Measurements from ENCODE around the gene SNX27.
"Not testable (repeated sequence)": the region's sequence is repeated elsewhere in the genome, so short reads cannot be mapped to it uniquely, and the experiment has no call there.

Gene SNX27

DNA sequence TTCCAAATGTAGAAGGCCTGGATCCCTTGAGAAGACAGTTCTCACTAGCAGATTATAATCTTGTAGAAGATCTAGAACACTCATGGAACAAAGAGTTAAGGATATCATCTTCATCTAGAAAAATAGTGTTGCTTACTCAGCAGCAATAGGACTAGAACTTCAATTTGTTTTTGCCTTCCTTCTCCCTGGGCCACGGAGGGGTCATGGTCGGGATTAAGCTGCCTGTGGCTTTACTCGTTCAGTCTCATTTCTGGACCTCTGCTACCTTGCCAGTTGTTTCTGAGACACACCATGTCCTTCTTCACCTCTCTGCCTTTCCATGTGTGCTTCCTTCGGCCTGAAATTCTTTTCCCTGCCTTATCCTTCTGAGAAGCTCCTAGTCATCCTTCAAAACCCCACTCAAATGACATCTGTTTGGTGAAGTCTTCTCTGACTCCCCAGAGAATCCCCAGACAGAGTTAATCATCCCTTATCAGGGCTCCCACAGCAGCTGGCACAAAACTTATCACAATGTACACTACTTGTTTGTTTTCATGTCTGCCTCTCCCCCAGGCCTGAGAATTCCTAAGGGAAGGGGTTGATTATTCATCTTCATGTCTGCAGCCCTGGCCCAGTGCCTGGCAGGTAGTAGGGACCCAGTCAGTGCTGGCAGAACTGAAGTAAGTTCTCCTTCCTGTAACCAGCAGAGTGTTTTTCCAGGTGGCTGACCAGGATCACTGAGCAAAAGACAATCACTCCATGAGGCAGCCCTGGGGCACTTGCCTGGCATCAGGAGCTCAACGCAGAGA is 15.5 kb upstream of the SNX27 start:
- TF ChIP-seq CTCF (IDR thresholded peaks at IDR 0.05; ENCODE audit: borderline replicate concordance, insufficient read depth, low read depth, low read length), result no peak
- H3K4me3 ChIP-seq (ENCODE audit: low read depth, low read length), result no peak overlapping the region

DNA sequence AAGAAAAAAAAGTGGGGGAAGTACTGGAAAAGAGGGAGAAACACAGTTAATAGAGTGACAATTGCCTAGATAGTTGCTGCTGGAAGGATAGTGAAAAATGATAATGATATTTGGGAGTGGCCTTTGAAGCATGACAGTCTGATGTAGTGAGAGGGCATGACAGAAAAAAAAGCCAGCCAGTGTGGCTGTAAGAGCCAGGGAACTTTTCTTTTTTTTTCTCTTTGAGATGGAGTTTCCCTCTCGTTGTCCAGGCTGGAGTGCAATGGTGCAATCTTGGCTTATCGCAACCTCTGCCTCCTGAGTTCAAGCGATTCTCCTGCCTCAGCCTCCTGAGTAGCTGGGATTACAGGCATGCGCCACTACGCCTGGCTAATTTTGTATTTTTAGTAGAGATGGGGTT is 9.3 kb upstream of the SNX27 start:
- not testable (repeated sequence) for H3K4me3 ChIP-seq (ENCODE audit: low read depth, low read length)

GRCh38 chr1:151604291-151604690 is 7.6 kb upstream of the SNX27 start:
- H3K4me3 ChIP-seq (ENCODE audit: low read depth, low read length), result no peak overlapping the region
- TF ChIP-seq CTCF (IDR thresholded peaks at IDR 0.05; ENCODE audit: borderline replicate concordance, insufficient read depth, low read depth, low read length), result no peak

GRCh38 chr1:151606384-151606783 is 5.5 kb upstream of the SNX27 start:
- no peak for TF ChIP-seq CTCF (IDR thresholded peaks at IDR 0.05; ENCODE audit: borderline replicate concordance, insufficient read depth, low read depth, low read length)

GRCh38 chr1:151606857-151607256 is 5.0 kb upstream of the SNX27 start:
- no peak for TF ChIP-seq CTCF (IDR thresholded peaks at IDR 0.05; ENCODE audit: borderline replicate concordance, insufficient read depth, low read depth, low read length)
- no peak overlapping the region for H3K4me3 ChIP-seq (ENCODE audit: low read depth, low read length)

More at GRCh38 chr1:151606384-151606783, 5.5 kb upstream of the SNX27 start:
- H3K4me3 ChIP-seq (ENCODE audit: low read depth, low read length), result no peak overlapping the region

GRCh38 chr1:151610142-151610541 is 1.7 kb upstream of the SNX27 start:
- TF ChIP-seq CTCF (IDR thresholded peaks at IDR 0.05; ENCODE audit: borderline replicate concordance, insufficient read depth, low read depth, low read length), result no peak
- H3K4me3 ChIP-seq (ENCODE audit: low read depth, low read length), result no peak overlapping the region

DNA sequence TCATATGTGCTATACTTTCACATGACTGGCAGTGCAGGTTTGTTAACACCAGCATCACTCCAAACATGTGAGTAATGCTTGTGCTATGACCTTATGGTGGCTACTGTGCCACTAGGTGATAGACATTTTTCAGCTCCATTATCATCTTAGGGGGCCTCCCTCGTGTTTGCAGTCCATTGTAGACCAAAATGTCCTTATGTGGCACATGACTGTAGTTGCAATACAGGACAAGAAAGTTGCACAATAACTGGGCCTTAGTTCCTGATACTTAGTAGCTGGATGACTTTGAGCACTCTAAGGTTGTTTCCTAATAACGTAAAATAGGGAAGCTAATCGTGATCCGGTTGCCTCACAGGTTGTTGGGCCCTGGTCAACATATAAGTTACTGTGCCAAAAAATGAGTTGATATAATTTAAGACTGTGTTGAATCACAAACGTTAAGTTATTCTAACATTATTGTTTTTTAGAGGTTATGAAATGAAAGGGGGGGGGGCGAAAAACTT is 511 bp upstream of the SNX27 start:
- no peak overlapping the region for H3K4me3 ChIP-seq (ENCODE audit: low read depth, low read length)
- TF ChIP-seq CTCF (IDR thresholded peaks at IDR 0.05; ENCODE audit: borderline replicate concordance, insufficient read depth, low read depth, low read length), result no peak

All from GM12875 (cell line).